Skeletal muscle satellite cell (primary cell): Measurements from ENCODE around the gene SMC3.

Experiments used
- H3K27me3 ChIP-seq: 2 replicates; pipeline ENCODE4 v1.7.0; 2013; ENCODE audit warnings: low read length; ENCODE audit not compliant: control insufficient read depth, insufficient read depth
- H3K36me3 ChIP-seq: 2 replicates; pipeline ENCODE4 v1.7.0; 2013; ENCODE audit warnings: mild to moderate bottlenecking, control low read depth, low read length; ENCODE audit not compliant: insufficient read depth
- H3K4me1 ChIP-seq: 2 replicates; pipeline ENCODE4 v1.7.0; 2013; ENCODE audit warnings: low read length; ENCODE audit not compliant: control insufficient read depth, insufficient read depth
- H3K4me2 ChIP-seq: 2 replicates; pipeline ENCODE4 v1.7.0; 2013; ENCODE audit warnings: mild to moderate bottlenecking, low read length
- H3K4me3 ChIP-seq: 2 replicates; pipeline ENCODE4 v1.7.0; 2013; ENCODE audit warnings: low read length
- H3K9ac ChIP-seq: 2 replicates; pipeline ENCODE4 v1.7.0; 2013; ENCODE audit warnings: mild to moderate bottlenecking, low read depth, low read length, moderate library complexity
- H3K9me3 ChIP-seq: replicated peaks from 2 replicates; pipeline ENCODE4 v1.7.0; 2013; ENCODE audit warnings: mild to moderate bottlenecking, control low read depth, low read length

Gene SMC3

GRCh38 chr10:110566472-110567200 lies 859 bp upstream of the SMC3 start:
- Histone ChIP-seq H3K36me3 (peaks cover 9% of the 10 kb centered on the region), H3K9me3 (no peaks in the 10 kb centered on the region), H3K4me2 (peak overlapping the region; percentile 94), H3K4me1 (peaks cover 13% of the 10 kb centered on the region), H3K27me3 (no peaks in the 10 kb centered on the region), H3K4me3 (peak overlapping the region; percentile 96), H3K9ac (peak overlapping the region; percentile 95)

GRCh38 chr10:110568055-110568735 lies 700 bp downstream of the SMC3 start:
- Histone ChIP-seq H3K27me3 (no peaks in the 10 kb centered on the region), H3K4me1 (peaks cover 13% of the 10 kb centered on the region), H3K9ac (peak overlapping the region; percentile 95), H3K4me2 (peak overlapping the region; percentile 94), H3K36me3 (peaks cover 9% of the 10 kb centered on the region), H3K9me3 (no peaks in the 10 kb centered on the region), H3K4me3 (peak overlapping the region; percentile 96)

GRCh38 chr10:110569122-110569521 lies 1.6 kb downstream of the SMC3 start:
- H3K9me3 ChIP-seq: no peaks in the 10 kb centered on the region
- peaks cover 13% of the 10 kb centered on the region for H3K4me1 ChIP-seq
- peak overlapping the region; percentile 94 for H3K4me2 ChIP-seq
- peak overlapping the region; percentile 96 for H3K4me3 ChIP-seq
- no peaks in the 10 kb centered on the region for H3K27me3 ChIP-seq
- peak overlapping the region; percentile 95 for H3K9ac ChIP-seq
- peaks cover 11% of the 10 kb centered on the region for H3K36me3 ChIP-seq

DNA sequence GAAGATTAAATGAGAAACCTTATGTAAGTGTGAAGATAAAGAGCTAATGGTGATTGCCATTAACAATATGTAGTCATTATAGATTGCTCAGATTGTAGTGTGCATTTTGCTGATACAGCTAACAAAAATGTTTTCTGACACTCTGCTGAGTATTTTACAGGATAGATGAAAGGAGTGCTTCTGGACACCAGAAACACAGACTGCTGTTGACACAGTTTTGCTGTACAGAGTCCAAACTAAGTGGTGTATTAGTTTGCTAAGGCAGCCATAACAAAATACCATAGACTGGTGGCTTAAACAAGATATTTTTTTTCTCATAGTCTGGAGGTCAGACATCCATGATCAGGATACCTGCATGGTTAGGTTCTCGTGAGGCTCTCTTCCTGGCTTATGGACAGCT lies 2.2 kb downstream of the SMC3 start:
- peak overlapping the region; percentile 94 for H3K4me2 ChIP-seq
- no peaks in the 10 kb centered on the region for H3K9me3 ChIP-seq
- peaks cover 13% of the 10 kb centered on the region for H3K4me1 ChIP-seq
- H3K36me3 ChIP-seq: peaks cover 16% of the 10 kb centered on the region
- no peak overlapping the region for H3K4me3 ChIP-seq
- H3K9ac ChIP-seq: no peak overlapping the region
- no peaks in the 10 kb centered on the region for H3K27me3 ChIP-seq

- Histone ChIP-seq H3K4me3 (no peak overlapping the region), H3K36me3 (peaks cover 16% of the 10 kb centered on the region), H3K9me3 (no peaks in the 10 kb centered on the region), H3K4me2 (no peak overlapping the region), H3K4me1 (peaks cover 20% of the 10 kb centered on the region), H3K9ac (no peak overlapping the region), H3K27me3 (no peaks in the 10 kb centered on the region)
Measured at GRCh38 chr10:110571093-110571743, 3.7 kb downstream of the SMC3 start.

GRCh38 chr10:110572862-110573261 lies 5.4 kb downstream of the SMC3 start:
- Histone ChIP-seq H3K27me3 (no peaks in the 10 kb centered on the region), H3K4me3 (no peak overlapping the region), H3K9ac (no peak overlapping the region), H3K36me3 (peaks cover 21% of the 10 kb centered on the region), H3K4me2 (no peak overlapping the region), H3K4me1 (peaks cover 26% of the 10 kb centered on the region), H3K9me3 (no peaks in the 10 kb centered on the region)

DNA sequence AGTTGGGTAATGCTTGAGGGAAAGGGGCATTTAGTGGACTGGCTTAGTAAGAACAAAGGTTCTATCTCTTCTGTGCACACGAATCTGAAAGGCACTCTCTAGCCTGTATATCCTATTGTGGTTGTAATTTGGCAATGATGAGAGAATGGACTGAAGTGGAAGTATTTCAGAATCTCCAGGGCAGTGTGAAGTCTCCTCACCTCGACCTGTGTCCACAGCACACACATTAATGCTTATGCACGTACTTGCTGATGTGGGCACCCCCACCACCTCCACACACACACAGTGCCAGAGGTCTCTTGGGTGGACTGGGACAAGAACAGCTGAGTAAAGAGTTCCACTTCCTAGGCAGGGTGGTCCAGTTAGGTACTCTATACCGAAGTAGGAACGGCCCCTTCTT lies 6.9 kb downstream of the SMC3 start:
- Histone ChIP-seq H3K9ac (no peak overlapping the region), H3K4me3 (no peak overlapping the region), H3K4me1 (peaks cover 26% of the 10 kb centered on the region), H3K9me3 (no peaks in the 10 kb centered on the region), H3K27me3 (no peaks in the 10 kb centered on the region), H3K4me2 (no peak overlapping the region), H3K36me3 (peaks cover 37% of the 10 kb centered on the region)

- Histone ChIP-seq H3K27me3 (no peaks in the 10 kb centered on the region), H3K9ac (no peak overlapping the region), H3K9me3 (no peaks in the 10 kb centered on the region), H3K4me3 (no peak overlapping the region), H3K4me1 (peaks cover 18% of the 10 kb centered on the region), H3K4me2 (peak overlapping the region; percentile 11), H3K36me3 (peaks cover 42% of the 10 kb centered on the region)
Measured at GRCh38 chr10:110576220-110576619, 8.7 kb downstream of the SMC3 start.

GRCh38 chr10:110577056-110577455 lies 9.6 kb downstream of the SMC3 start:
- Histone ChIP-seq H3K27me3 (no peaks in the 10 kb centered on the region), H3K9me3 (no peaks in the 10 kb centered on the region), H3K4me1 (peaks cover 18% of the 10 kb centered on the region), H3K4me2 (no peak overlapping the region), H3K36me3 (peaks cover 48% of the 10 kb centered on the region), H3K4me3 (no peak overlapping the region), H3K9ac (no peak overlapping the region)

GRCh38 chr10:110584006-110584405 lies 16.5 kb downstream of the SMC3 start:
- H3K36me3 ChIP-seq: peaks cover 61% of the 10 kb centered on the region
- H3K27me3 ChIP-seq: no peaks in the 10 kb centered on the region

DNA sequence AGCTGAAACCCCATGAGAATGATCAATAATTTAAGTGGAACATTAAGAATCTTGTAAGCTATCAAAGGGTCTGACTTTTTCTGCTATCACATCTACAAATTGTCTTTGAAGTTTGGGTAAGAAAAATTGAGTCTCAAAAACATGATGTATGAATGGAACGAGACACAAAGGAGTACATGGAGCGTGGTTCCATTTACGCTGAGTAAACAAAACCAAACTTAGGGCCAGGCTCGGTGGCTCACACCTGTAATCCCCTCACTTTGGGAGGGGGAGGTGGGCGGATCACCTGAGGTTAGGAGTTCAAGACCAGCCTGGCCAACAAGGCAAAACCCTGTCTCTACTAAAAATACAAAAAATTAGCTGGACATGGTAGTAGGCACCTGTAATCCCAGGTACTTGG lies 24.3 kb downstream of the SMC3 start:
- H3K4me2 ChIP-seq: no peak overlapping the region
- no peaks in the 10 kb centered on the region for H3K4me1 ChIP-seq
- no peak overlapping the region for H3K4me3 ChIP-seq
- H3K9ac ChIP-seq: no peak overlapping the region
- no peaks in the 10 kb centered on the region for H3K9me3 ChIP-seq
- peaks cover 46% of the 10 kb centered on the region for H3K36me3 ChIP-seq
- H3K27me3 ChIP-seq: no peaks in the 10 kb centered on the region

More at GRCh38 chr10:110584006-110584405, 16.5 kb downstream of the SMC3 start:
- H3K4me1 ChIP-seq: no peaks in the 10 kb centered on the region
- no peak overlapping the region for H3K4me3 ChIP-seq
- H3K9me3 ChIP-seq: no peaks in the 10 kb centered on the region
- H3K9ac ChIP-seq: no peak overlapping the region
- H3K4me2 ChIP-seq: no peak overlapping the region
